Glomerular visceral epithelial cell (primary cell): ENCODE data around the gene NT5DC3.
A peak's percentile ranks its signal among the peaks of the same experiment; 100 is the strongest.
"Not testable (repeated sequence)": the region's sequence is repeated elsewhere in the genome, so short reads cannot be mapped to it uniquely, and the experiment has no call there.

Experiments used
- DNase-seq: peaks from one replicate; pipeline ENCODE4 v3.0.0-alpha.2; 2016; ENCODE audit errors: extremely low spot score

NT5DC3 gene

DNA sequence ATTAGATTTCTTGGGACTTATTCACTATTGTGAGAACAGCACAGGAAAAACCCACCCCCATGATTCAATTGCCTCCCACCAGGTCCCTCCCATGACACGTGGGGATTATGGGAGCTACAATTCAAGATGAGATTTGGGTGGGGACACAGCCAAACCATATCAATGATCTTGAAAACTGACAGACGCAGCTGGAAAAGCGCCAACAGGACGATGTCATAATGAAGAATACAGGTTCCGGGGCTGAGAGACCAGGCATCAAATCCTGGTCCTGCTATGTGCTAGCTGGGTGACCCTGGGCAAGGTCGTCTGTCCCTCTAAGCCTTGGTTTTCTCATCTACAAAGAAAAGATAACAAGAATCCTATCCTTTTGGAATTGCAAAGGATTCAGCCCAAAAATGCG, 31.4 kb downstream of the NT5DC3 start:
- not testable (repeated sequence) for DNase-seq

DNA sequence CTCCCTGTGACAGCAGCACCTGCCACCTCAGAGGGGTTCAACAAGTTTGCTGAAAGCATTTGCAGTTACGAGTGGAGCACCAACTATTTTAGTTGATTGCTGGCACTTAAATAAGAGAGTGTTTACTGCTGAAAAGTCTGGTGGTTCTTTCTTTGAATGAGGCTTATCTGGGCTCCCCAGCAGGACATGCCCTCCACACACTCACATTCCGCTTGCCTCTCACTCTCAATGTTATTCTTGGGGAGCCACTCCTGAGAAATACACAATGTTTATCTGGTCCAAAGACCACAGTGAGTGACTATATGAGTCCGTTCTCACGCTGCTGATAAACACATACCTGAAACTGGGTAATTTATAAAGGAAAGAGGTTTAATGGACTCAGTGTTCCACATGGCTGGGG, 31.9 kb downstream of the NT5DC3 start:
- no peak for DNase-seq

DNA sequence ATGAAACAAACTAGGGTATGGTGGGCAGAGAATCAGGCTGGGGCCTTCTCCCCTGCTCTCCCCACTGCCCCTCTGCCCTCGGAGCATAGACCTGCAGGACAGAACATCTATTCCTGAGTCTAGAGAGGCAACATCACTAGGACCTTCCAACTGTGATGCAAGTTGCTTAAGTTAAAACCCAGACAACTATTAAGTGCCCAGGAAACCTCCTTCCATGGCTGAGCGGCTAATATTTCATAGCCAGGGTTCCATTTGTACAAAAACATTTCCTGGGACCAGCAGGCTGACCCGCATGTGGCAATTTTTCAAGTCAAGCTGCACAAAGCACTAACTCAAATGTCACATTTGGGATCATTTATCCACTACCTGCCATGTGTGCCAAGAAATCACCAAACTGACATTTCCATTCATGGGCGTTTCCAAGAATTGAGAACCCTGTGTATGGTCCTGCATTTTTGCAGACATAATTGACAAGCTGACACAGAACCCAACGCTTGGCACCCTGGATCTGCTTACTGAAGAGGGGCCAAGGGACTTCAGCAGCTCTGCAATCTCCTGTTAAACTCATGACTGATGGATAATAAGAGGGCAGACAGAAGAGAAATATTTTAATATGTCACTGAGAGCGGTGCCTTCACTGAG, 32.7 kb downstream of the NT5DC3 start:
- DNase-seq = no peak

DNA sequence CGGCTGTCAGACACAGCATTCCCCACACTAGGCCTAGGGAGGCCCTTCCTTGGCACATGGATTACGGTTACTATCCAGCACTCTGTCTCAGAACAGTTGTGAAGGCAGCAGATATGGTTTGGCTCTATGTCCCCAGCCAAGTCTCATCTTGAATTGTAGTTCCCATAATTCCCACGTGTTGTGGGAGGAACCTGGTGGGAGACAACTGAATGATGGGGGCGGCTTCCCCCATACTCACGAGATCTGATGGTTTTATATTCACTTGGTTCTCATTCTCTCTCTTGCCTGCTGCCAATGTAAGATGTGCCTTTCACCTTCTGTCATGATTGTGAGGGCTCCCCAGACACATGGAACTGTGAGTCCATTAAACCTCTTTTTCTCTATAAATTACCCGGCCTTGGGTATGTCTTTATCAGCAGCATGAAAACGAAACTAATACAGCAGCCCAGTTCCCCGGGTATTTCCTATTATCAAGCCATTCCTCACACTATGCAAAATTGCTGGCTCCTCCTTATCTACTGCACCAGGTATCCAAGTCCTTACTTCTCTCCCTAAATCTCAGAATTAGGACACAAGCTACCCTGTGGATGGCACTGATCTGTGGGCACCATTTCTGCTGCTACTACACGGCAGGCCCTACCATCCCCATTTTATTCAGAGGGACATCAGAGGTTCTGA, 33.3 kb downstream of the NT5DC3 start:
- DNase-seq = no peak

DNA sequence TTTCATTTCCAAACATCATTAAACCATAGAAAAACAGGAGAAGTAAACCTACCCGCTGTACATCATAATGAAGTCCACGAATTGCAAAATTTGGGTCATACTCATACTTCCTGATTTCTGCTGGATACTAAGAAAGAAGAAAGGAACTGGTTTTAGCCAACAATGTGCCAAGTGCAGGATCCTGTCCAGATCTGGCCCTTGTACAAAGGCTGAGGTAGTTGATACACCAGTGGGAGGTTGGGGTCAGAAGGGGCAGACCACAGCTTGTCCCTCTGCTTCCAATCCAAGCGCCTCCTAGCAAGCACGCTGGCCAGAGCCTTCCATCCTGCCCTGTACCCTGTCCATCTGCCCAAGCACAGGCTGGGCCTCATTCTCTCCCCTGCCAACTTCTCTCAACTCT, 34.2 kb downstream of the NT5DC3 start:
- no peak for DNase-seq

DNA sequence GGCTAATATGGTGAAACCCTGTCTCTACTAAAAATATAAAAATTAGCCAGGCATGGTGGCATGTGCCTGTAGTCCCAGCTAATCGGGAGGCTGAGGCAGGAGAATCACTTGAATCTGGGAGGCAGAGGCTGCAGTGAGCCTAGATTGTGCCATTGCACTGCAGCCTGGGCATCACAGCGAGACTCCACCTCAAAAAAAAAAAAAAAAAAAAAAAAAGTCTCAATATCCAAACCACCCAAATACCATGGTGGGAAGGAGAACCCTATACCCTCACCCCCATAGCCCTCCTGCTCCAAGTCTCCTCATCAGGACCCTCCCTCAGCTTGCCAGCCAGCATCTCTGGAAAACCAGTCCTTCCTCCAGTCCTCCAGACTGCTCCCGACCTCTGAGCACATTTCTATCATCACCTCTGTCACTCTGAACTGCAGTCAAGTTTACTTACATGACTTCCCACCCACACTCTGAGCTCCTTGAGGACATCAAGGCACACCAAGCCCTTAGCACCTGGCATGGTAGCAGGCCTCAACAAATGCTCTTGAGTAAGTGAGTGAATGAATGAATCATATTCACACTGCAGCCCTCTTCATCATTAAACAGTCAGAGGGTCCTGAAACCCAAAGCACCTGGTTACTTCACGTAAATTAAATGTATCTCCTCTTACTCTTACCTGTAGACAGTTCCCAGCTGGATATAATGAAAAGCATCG, 35.2 kb downstream of the NT5DC3 start:
- DNase-seq = no peak

DNA sequence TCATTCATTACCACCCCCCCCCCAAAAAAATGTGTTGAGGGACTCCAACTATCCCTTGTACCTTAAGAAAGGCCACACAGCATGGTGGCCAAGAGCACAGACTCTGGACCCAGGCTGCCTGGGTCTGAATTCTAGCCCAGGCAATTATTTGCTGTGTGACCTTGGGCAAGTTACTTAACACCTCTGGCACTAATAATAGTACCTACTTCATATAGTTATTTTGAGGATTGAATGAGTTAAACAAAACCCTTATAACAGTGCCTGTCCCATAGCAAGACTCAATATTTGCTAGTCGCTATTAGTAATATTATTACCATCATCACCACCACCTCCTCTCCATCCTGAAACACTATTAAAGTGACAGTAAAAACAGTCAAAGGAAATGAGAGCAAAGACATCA, 37.2 kb downstream of the NT5DC3 start:
- no peak for DNase-seq

DNA sequence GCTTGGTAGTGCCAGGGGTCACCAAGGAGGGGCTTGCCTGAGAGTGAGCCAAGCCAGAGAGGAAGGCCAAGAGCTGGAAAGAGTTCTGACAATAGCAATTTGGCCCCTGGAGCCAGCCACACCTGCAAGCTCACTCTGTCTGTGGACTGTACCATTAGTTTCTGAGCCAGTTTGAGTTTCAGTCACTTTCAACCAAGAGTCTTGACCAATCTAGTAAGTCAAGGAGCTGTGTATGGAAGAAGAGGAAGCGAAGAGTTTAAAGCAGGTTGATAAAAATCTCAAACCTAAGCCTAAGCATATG, 38.5 kb downstream of the NT5DC3 start:
- no peak for DNase-seq

DNA sequence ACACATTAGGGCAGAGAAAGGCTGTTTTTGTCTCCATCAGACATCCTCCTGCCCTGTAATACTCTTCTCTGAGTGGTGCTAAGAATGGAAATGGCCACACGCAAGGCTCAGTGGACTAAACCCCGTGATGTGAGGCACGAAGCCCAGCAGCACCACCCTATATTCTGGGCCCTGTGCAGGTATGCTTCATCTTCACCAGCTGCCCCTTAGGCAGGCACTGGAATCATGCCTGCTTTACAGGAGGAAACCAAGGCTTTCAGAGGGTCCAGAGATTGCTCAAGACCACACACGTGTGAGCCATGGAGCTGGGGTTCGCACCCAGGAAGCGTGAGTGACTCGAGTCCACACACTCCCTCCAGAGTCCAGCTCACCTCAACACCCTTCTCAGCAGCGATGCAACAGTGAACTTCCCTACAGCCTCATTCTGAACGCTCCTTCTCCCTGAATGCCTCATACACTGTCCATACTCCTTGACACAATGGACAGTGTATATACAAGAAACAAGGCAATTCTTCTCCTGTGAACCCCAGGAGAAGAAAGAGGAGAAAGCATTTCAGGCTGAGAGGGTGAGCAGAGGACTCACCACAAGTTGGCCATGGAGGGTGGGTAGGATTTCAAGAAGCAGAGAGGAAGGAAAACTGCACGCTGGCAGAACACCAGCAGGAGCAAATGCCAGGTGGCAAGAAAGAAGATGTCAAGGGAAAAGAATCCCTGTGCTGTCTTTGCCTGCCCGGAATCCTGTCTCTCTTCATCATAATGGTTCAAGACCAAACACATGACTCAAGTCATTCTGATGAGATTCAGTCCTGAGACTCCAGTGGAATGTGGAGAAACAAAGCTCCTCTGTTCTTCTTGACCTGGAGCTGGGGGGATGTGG, 39.1 kb downstream of the NT5DC3 start:
- peak; percentile 20 for DNase-seq

DNA sequence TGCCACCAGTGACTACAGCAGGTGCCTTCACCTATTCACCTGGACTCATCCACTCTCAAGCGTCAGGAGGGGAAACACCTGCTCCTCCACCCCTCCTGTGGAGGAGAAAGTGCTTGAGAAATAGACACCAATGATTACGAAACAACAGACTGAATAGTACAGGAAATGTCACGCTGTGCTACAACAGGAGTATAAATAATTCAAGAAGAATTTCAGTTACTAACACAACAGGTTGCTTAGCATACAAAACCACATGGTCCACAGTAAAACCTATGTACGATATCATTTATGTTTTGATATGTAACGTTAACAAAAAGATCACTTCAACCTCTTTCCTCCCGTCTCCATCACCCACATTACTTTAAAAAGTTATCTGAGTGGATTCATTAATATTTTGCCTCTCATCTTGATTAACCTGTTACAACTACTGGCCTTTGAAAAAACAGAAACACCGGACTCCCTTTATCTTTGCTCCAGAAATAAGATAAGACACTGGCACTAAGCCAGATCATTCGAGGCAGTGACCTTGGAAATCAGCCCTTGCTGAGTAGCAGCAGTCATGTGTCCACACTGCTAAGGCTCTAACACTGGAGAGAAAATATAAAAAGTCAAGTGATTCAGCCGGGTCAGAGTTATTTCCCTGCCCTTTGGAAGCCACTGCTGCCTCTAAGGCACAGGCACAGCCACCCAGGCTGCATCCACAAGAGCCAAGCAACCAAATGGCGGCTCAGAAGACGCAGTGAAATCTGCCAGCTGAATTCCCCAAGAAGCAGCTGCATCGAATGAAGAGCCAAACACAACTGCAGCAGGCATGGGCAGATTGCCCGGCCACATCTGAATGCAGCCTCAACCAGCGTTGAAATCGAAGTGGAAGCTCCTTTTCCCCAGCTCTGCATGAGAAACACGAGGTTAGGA, 40.9 kb downstream of the NT5DC3 start:
- no peak for DNase-seq

DNA sequence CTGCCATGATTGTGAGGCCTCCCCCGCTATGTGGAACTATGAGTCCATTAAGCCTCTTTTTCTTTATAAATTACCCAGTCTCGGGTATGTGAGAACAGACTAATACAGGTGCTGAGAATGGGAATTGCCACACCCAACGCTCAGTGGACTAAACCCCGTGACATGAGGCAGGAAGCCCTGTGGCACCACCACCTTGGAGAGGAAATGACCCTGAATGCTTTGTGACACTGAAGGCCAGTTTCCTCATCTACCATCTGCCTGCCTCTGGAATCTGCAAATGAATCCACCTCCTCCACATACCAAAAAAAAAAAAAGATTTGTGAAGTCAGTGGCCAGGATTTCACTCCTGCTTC, 41.6 kb downstream of the NT5DC3 start:
- DNase-seq = no peak

DNA sequence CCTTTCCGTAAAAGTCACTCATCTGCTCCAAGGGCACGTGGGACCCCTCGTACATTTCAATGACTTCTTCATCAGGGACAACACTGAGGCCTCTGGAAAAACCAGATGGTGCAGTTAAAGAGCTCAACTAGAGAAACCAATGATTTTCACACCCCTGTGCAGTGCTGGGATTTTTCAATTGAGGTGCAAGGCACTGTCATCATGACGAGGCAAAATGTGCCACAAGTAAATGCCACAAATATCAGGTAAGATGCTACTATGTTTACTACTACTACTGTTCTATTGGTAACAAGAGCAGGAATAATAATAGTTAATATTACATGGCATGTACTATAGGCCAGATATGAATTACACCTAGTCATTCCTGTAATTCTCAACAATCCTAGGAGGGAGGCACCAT, 42.4 kb downstream of the NT5DC3 start:
- DNase-seq = no peak

DNA sequence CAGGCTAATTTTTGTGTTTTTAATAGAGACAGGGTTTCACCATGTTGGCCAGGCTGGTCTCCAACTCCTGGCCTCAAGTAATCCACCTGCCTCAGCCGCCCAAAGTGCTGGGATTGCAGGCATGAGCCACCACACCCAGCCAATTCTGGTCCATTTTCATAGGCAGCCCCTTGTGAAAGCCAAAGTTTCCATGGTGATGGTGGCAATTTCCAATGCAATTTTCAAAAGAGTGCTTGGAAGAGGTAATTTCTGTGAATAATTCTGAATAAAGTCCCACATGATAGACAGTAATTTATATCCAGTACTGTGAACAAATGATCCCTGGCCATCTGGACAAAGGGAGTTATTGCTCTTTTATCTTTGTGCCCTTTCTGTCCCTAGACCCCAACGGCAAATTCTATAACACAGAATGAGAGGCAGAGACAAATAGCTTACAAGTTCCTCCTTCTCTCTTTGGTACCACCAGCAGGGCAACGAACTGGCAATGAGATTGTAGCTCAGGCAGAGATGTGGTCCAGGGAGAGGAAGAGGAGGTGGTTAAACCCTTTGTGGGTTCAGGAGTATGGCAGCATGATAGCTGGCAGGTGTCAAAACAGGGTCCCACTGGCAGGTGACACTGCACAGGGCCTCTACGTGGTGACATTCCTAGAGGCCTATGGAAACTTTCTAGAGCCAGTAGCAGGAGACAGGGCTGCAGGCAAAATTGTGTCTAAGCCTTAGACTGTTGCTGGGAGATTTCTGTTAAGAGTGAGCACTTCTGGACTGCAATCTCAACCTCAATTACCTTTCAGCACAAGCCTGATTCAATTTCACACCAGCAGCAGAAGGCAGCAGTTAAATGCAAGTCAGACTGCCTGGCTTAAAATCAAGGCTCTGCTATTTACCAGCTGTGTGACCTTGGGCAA, 46.5 kb downstream of the NT5DC3 start:
- no peak for DNase-seq

DNA sequence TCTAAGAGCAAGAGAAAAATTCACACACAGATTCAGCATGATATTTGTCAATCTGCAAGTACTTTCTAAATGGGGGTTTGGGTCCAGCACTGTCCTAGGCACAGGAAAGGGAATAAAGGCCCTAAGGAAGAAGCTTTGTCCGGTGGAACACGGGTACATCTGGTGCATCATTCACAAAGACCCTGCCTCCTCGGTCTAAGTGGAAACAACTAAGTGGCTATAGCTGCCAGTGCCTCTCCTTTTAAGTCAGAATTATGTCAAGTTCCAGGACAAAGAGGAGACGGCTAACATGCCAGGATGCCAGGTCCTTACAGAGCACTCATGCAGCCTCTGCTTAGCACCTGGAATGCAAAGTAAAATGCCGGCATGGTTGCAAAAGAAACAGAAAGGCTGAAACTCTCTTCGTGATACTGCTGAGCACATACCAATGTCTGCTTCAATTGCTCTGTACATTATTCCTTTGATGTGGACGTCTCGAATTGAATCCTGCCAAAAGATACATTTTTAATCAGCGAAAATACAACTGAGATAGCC, 47.5 kb downstream of the NT5DC3 start:
- no peak for DNase-seq

DNA sequence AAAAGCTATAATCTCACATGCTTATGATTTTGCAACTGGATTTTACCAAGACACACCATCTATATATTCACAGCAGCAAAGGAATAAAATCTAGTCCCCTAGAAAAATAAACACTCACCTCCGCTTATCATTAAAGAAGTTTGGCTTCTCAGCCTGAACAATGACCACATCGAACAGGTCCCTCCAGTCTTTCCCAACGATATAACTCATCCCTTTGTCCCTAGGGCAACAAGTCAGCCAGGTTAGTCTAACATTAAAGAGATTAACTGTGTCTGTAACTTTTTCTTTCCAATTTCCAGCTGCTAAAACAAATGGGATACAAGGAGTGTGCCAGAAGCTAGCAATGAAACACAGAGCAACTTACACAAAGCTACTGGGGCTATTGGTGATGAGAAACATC, 48.0 kb downstream of the NT5DC3 start:
- no peak for DNase-seq

DNA sequence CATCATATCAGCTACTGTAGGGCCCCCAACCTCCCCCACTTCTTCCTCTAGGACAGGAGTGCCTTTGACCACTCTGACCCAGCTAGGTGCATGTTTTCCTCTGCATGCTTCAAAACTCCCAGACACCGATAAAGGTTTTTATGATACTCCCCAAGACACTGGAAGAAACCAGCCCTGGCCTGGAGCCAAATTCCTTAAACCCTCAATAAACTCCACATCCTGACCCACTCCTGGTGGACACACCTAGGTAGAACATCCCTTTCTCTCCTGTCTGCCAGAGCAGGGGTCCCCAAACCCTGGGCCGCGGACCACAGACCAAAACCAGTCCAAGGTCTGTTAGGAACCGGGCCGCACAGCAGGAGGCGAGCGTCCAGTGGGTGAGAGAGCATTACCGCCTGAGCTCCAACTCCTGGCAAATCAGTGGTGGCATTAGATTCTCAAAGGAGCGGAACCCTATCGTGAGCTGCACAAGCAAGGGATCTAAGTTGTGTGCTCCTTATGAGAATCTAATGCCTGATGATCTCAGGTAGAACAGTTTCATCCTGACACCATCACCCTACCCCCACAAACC, 49.6 kb downstream of the NT5DC3 start:
- peak; percentile 11 for DNase-seq

DNA sequence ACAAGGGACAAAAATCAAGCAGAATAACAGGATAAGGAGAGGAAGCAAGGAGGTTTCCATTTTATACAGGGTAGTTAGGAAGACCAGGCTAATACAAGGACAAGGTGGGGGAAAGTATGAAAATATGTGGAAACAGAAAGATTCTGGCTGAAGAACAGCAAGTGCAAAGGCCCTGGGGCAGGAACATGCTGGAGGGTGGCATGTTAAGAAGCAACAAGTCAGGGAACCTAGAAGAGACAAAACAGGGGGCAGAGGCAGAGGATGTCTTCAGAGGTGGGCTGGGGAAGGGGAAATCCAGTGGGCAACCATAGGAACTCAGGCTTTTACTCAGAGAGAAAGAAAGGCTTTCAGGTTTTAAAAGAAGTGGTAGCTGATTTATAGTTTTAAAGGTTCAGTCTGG, 54.8 kb downstream of the NT5DC3 start:
- no peak for DNase-seq

DNA sequence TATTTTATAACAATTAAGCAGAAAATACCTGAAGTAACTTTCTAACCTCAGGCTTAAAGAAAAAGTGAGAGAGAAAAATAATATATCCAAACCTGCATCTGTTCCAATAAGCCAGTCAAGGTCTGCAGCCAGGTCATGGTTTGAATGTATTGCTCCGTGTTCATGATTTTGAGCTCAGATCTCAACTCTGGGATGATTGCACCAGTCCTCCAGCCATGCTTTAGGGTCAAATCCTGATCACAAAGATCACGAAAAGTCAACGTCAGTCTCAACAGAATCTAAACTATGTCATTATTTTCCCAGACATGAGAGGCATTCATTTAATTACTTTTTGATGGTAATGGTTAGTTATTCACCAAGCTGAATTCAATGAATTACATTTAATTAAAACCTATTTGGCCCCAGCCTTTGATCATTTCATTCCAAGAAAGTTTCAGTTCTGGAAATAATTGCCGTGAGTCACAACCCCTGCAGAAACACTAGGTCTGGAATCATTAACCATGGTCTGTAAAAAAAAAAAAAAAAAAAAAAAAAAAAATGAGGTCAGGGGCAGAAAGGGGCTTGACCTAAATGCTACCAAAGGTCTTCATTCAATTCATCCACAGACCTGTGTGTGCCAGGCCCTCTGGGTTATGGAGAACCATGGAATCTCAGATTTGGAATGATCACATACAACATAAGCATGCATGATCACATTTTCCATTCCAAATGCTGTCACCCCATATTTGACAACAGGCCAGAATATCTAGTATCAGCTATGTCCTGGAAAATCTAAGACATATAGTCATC, 55.6 kb downstream of the NT5DC3 start:
- peak; percentile 38 for DNase-seq
